ENCODE measurements around the gene CLIP2. TPM values are rescaled to one million over a fixed set of nuclear protein-coding genes. Genes with fewer than 3 reads are reported as not detected.
"Not testable (repeated sequence)": the region's sequence is repeated elsewhere in the genome, so short reads cannot be mapped to it uniquely, and the experiment has no call there.

CLIP2 gene
- polyA plus RNA-seq, 1 of the 3 experiments (the other 2 are of a cell fraction): 14.3 TPM

DNA sequence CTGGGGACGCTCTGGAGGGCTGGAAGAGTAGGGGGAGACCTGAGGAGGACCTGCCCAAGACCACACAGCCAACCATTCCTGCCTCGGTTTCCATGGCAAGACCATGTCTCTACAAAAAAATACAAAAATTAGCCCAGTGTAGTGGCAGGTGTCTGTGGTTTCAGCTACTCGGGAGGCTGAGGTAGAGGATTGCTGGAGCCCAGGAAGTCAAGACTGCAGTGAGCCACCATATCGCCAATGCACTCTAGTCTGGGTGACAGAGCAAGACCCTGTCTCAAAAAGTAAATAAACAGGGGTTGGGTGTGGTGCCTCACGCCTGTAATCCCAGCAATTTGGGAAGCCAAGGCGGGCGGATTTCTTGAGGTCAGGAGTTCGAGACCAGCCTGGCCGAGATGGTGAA, 48.7 kb downstream of the CLIP2 start (continued):
- TF ChIP-seq, protein P1, sequence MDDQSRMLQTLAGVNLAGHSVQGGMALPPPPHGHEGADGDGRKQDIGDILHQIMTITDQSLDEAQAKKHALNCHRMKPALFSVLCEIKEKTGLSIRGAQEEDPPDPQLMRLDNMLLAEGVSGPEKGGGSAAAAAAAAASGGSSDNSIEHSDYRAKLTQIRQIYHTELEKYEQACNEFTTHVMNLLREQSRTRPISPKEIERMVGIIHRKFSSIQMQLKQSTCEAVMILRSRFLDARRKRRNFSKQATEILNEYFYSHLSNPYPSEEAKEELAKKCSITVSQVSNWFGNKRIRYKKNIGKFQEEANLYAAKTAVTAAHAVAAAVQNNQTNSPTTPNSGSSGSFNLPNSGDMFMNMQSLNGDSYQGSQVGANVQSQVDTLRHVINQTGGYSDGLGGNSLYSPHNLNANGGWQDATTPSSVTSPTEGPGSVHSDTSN (IDR thresholded peaks at IDR 0.05): no peak
- no peak for TF ChIP-seq ELF1 (IDR thresholded peaks at IDR 0.05)

DNA sequence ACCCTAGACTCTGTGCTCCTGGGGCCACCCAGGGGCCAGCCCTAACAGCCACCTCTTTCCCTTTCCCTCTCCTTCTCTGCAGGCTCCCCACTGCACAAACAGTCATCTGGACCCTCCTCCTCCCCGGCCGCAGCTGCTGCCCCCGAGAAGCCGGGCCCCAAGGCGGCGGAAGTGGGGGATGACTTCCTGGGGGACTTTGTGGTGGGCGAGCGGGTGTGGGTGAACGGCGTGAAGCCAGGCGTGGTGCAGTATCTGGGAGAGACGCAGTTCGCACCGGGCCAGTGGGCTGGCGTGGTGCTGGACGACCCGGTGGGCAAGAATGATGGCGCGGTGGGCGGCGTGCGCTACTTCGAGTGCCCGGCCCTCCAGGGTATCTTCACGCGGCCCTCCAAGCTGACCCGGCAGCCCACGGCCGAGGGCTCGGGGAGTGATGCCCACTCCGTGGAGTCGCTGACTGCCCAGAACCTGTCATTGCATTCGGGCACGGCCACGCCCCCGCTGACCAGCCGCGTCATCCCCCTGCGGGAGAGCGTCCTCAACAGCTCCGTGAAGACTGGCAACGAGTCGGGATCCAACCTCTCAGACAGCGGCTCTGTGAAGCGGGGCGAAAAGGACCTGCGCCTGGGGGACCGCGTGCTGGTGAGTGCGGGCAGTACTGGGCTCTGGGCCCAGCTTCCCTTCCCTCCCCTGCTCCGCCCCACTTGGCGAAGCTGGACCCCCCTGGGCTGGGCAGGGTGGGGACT, 49.3 kb downstream of the CLIP2 start:
- Histone ChIP-seq H3K9me2 (no peaks in the 10 kb centered on the region), H3F3A (replicated peaks; ENCODE audit: insufficient read depth) (peaks cover 20% of the 10 kb centered on the region), H3K27ac (ENCODE audit: low read depth in 2 of 2, low read length in 1 of 2) (no peak overlapping the region), H3K9me3 (no peaks in the 10 kb centered on the region), H3K4me1 (ENCODE audit: control insufficient read depth in 1 of 2, insufficient read depth in 2 of 2, low read depth in 1 of 2, low read length in 1 of 2) (peaks cover 0 to 3% of the 10 kb centered on the region in 2 experiments; a peak in 2 of 4 replicates), H4K20me1 (ENCODE audit: insufficient read depth) (peaks cover 12% of the 10 kb centered on the region; the same call in 1 of the 2 replicates), H3K4me2 (no peak overlapping the region), H3K9ac (no peak overlapping the region), H3K36me3 (replicated peaks in 1 of 2; ENCODE audit: control insufficient read depth in 1 of 2, insufficient read depth in 2 of 2, low read length in 1 of 2) (peaks cover 0 to 4% of the 10 kb centered on the region in 2 experiments), H2AFZ (ENCODE audit: low read depth) (no peak overlapping the region), H3K27me3 (ENCODE audit: insufficient read depth) (no peaks in the 10 kb centered on the region), H3K4me3 (ENCODE audit: low read depth in 2 of 2, low read length in 1 of 2) (no peak overlapping the region), H3K79me2 (ENCODE audit: insufficient read depth) (peaks cover 14% of the 10 kb centered on the region)
- TF ChIP-seq FOSL2 (IDR thresholded peaks at IDR 0.05; ENCODE audit: borderline replicate concordance, low read depth) (no peak), TCF12 (IDR thresholded peaks at IDR 0.05) (no peak), RAD21 (IDR thresholded peaks at IDR 0.05; ENCODE audit: low read length) (no peak), EZH2phosphoT487 (IDR thresholded peaks at IDR 0.05; ENCODE audit: borderline replicate concordance, low read depth) (no peak), RFX5 (IDR thresholded peaks at IDR 0.05; ENCODE audit: low read length) (no peak), JUND (IDR thresholded peaks at IDR 0.05) (no peak), NRF1 (IDR thresholded peaks at IDR 0.05; ENCODE audit: low read depth, low read length) (no peak), RXRA (IDR thresholded peaks at IDR 0.05; ENCODE audit: borderline replicate concordance, low read depth) (no peak), GATA2 (CRISPR knock-in tag; IDR thresholded peaks at IDR 0.05) (no peak)
- TF ChIP-seq, protein P2, sequence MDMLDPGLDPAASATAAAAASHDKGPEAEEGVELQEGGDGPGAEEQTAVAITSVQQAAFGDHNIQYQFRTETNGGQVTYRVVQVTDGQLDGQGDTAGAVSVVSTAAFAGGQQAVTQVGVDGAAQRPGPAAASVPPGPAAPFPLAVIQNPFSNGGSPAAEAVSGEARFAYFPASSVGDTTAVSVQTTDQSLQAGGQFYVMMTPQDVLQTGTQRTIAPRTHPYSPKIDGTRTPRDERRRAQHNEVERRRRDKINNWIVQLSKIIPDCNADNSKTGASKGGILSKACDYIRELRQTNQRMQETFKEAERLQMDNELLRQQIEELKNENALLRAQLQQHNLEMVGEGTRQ (IDR thresholded peaks at IDR 0.05; ENCODE audit: borderline replicate concordance, low read depth, low read length): no peak
- TF ChIP-seq, protein P3, sequence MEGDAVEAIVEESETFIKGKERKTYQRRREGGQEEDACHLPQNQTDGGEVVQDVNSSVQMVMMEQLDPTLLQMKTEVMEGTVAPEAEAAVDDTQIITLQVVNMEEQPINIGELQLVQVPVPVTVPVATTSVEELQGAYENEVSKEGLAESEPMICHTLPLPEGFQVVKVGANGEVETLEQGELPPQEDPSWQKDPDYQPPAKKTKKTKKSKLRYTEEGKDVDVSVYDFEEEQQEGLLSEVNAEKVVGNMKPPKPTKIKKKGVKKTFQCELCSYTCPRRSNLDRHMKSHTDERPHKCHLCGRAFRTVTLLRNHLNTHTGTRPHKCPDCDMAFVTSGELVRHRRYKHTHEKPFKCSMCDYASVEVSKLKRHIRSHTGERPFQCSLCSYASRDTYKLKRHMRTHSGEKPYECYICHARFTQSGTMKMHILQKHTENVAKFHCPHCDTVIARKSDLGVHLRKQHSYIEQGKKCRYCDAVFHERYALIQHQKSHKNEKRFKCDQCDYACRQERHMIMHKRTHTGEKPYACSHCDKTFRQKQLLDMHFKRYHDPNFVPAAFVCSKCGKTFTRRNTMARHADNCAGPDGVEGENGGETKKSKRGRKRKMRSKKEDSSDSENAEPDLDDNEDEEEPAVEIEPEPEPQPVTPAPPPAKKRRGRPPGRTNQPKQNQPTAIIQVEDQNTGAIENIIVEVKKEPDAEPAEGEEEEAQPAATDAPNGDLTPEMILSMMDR (IDR thresholded peaks at IDR 0.05): no peak
- TF ChIP-seq, protein P1 (IDR thresholded peaks at IDR 0.05): no peak
- DNase-seq: no peak
- 96% methylated on average over 51 of the region's 52 CpGs for WGBS (ENCODE audit: low lambda C conversion rate)
- CTCF ChIA-PET: interaction anchor here (1.0 kb wide), 1 partner anchor 132 kb away, joined by 3 read pairs; no protein-coding TSS in a partner anchor
- POLR2A ChIA-PET: no interaction called here

DNA sequence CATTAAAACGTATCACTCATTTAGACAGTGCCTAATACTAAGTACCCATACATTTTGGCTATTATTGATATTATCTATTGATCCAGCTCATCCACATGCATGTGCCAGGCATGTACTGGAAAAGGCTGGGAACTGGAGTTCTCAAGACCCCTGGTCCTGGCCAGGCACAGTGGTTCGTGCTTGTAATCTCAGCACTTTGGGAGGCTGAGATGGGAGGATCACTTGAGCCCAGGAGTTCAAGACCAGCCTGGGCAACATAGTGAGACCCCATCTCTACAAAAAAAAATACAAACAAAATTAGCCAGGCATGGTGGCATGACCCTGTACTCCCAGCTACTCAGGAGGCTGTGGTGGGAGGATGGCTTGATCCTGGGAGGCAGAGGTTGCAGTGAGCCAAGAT, 50.4 kb downstream of the CLIP2 start:
- H3F3A ChIP-seq (replicated peaks; ENCODE audit: insufficient read depth): peaks cover 31% of the 10 kb centered on the region
- CTCF ChIA-PET: interaction anchor here (0.6 to 1.1 kb wide), 3 partner anchors 133 to 404 kb away, joined by 3 read pairs; no protein-coding TSS in a partner anchor
- H2AFZ ChIP-seq (ENCODE audit: low read depth); H3K4me3 ChIP-seq (ENCODE audit: low read depth in 2 of 2, low read length in 1 of 2); H3K36me3 ChIP-seq (replicated peaks in 1 of 2; ENCODE audit: control insufficient read depth in 1 of 2, insufficient read depth in 2 of 2, low read length in 1 of 2); H3K27ac ChIP-seq (ENCODE audit: low read depth in 2 of 2, low read length in 1 of 2); H3K9me3 ChIP-seq; H3K9me2 ChIP-seq; H3K27me3 ChIP-seq (ENCODE audit: insufficient read depth); H3K4me2 ChIP-seq; H3K4me1 ChIP-seq (ENCODE audit: control insufficient read depth in 1 of 2, insufficient read depth in 2 of 2, low read depth in 1 of 2, low read length in 1 of 2); POLR2A ChIA-PET; DNase-seq; H3K9ac ChIP-seq: not testable (repeated sequence)
- peaks cover 22% of the 10 kb centered on the region for H4K20me1 ChIP-seq (ENCODE audit: insufficient read depth)
- WGBS (ENCODE audit: low lambda C conversion rate): 100% methylated on average over 2 of the region's 2 CpGs
- H3K79me2 ChIP-seq (ENCODE audit: insufficient read depth): peaks cover 14% of the 10 kb centered on the region
